ENCODE measurements around the gene DRD5.

The DRD5 gene

DNA sequence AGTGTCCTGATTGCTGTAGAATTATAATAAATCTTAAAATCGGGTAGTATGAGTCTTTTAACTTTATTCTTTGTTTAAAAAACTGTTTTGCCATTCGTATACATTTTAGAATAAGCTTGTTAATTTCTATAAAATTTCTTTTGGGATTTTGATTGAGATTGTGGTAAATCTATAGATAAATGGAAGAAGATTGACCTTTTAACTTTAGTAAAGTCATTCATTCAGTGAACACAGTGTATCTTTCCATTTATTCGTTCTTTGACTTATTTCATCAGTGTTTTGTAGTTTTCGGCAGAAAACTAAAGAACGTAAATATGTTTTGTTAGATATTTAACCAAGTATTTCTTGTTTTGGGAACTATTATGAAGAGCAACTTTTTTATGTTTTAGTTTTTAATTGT lies 38.9 kb downstream of the DRD5 start:
- DNase-seq: no peak

- DNase-seq: no peak
Measured at GRCh38 chr4:9825049-9825448, 43.6 kb downstream of the DRD5 start.

GRCh38 chr4:9826551-9826950 lies 45.1 kb downstream of the DRD5 start:
- DNase-seq: no peak

DNA sequence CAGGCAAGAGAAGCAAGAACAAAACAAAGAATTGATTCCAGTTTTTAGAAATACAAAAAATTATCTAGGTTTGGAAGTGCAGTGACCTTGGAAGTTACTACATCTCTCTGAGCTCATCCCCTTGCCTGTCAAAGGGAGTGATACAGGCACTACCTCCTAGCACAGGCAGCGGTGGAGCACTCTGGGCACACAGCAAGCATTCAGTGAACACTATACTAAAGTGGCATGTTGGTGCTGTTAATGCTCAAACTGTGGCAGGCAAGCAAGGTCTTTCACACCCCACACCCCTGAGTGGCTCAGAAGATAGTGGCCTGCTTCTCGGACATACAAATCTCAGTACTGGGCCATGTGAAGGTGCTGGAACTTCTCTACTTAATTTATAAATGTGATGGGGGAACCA lies 51.2 kb downstream of the DRD5 start:
- no peak for DNase-seq

DNA sequence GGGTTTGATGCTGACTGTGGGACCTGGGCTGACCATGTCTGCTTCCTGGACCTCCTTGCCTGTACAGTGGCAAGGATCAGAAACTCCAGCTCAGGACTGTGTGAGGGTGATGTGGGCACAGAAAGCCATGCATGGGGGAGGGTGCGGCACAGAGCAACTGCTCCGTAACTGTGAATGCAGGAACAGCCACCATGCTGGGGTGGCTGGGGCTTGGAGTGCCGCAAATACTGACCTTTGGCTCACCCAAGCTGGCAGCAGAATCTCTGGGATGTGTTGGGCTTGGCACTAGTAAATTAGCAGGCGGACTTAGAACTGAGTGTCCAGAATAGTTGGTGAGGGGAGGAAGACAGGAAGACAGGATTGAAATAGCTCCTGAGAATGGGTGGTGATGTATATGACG lies 52.0 kb downstream of the DRD5 start:
- DNase-seq: no peak
